ENCODE data around the gene NR2C1. TPM values are rescaled to one million over a fixed set of nuclear protein-coding genes. Genes with fewer than 3 reads are reported as not detected.
"Not testable (repeated sequence)": the region's sequence is repeated elsewhere in the genome, so short reads cannot be mapped to it uniquely, and the experiment has no call there.

The NR2C1 gene
- total RNA-seq, 6 donors from 2014 or later, result 23.7 to 173 (median 41.8) TPM

- Histone ChIP-seq H3K36me3 (peaks cover 0 to 41% (median 7%) of the 10 kb centered on the region in 4 donors), H3K9me3 (no peaks in the 10 kb centered on the region), H3K27ac (no peak overlapping the region), H3K27me3 (no peaks in the 10 kb centered on the region), H3K4me3 (no peak overlapping the region), H3K4me1 (peaks cover 7 to 21% (median 13%) of the 10 kb centered on the region in 4 donors)
- no peak for DNase-seq
- ATAC-seq (ENCODE audit: low FRiP score in 2 of 2), result no peak
- TF ChIP-seq POLR2A (IDR thresholded peaks at IDR 0.05) (no peak), EP300 (IDR thresholded peaks at IDR 0.05) (no peak), CTCF (IDR thresholded peaks at IDR 0.05) (no peak)
- WGBS, 2 donors, result 96% methylated on average over 4 of the region's 4 CpGs
Observed at GRCh38 chr12:95099270-95099790, 25.9 kb upstream of the NR2C1 start.

DNA sequence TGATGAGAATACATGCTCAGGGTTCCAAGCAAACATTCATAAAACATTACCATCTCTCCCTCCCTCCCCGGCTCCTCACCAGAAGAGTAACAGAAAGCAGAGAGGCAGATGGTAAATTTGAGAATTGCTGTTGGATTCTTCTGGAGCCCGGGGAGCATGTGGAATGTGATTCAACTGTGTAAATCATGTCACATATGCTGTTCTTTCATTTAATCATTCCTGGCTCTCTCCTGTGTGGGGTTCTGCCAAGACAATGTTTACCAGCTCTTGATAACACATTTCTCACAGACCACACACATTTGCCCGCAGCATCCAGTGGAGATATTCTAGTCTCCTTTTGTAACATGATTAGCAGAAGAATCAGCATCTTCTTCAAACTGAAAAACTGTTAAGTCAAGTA lies 23.4 kb upstream of the NR2C1 start:
- Histone ChIP-seq H3K36me3 (peaks cover 3 to 42% (median 10%) of the 10 kb centered on the region in 4 donors), H3K27ac (peak overlapping the region in 3 of 4 donors; percentile 7 to 22 (median 16)), H3K27me3 (no peaks in the 10 kb centered on the region), H3K4me3 (no peak overlapping the region), H3K4me1 (peaks cover 7 to 21% (median 13%) of the 10 kb centered on the region in 4 donors), H3K9me3 (no peaks in the 10 kb centered on the region)
- no peak for DNase-seq
- TF ChIP-seq EP300 (IDR thresholded peaks at IDR 0.05) (no peak), POLR2A (IDR thresholded peaks at IDR 0.05) (no peak), POLR2AphosphoS5 (IDR thresholded peaks at IDR 0.05) (no peak), CTCF (IDR thresholded peaks at IDR 0.05) (no peak)
- ATAC-seq (ENCODE audit: low FRiP score in 2 of 2), result peak in 1 of 2 donors; percentile 20
- WGBS, 2 donors, result 48 to 64% methylated on average over 3 of the region's 3 CpGs

DNA sequence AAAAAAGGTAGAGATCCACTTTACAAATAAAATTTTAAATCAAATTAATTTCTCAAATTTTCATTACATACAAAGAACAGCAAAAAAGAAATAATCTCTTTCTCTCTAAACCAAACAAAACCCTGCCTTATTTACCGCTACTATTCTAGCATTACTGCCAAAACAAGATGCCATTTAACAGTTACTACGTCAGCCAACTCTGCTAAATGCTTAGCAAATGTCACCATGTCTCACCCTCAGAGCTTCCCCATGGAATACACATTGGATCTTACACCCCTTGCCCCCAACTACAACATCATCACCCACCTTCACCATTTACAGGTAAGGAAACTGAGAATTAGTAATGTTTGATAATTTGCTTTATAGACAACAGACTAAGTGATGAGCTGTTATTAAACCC lies 23.0 kb upstream of the NR2C1 start:
- no peak for TF ChIP-seq POLR2AphosphoS5 (IDR thresholded peaks at IDR 0.05)
- TF ChIP-seq POLR2A (IDR thresholded peaks at IDR 0.05), result no peak
- no peak for TF ChIP-seq CTCF (IDR thresholded peaks at IDR 0.05)
- TF ChIP-seq EP300 (IDR thresholded peaks at IDR 0.05), result no peak
- Histone ChIP-seq H3K27ac (peak overlapping the region in 2 of 4 donors; percentile 16 to 22), H3K36me3 (peaks cover 3 to 46% (median 12%) of the 10 kb centered on the region in 4 donors), H3K27me3 (no peaks in the 10 kb centered on the region), H3K4me1 (peaks cover 7 to 21% (median 13%) of the 10 kb centered on the region in 4 donors), H3K4me3 (no peak overlapping the region), H3K9me3 (no peaks in the 10 kb centered on the region)
- DNase-seq, result no peak
- WGBS, 2 donors, result 78 to 85% methylated on average over 2 of the region's 2 CpGs
- no peak for ATAC-seq (ENCODE audit: low FRiP score in 2 of 2)

GRCh38 chr12:95095866-95096265 lies 22.4 kb upstream of the NR2C1 start:
- not testable (repeated sequence) for DNase-seq; H3K9me3 ChIP-seq; H3K4me3 ChIP-seq; H3K27me3 ChIP-seq; ATAC-seq (ENCODE audit: low FRiP score in 2 of 2); H3K27ac ChIP-seq
- peaks cover 3 to 47% (median 13%) of the 10 kb centered on the region in 4 donors for H3K36me3 ChIP-seq
- WGBS, 2 donors, result 73 to 77% methylated on average over 2 of the region's 2 CpGs
- peaks cover 7 to 21% (median 13%) of the 10 kb centered on the region in 4 donors for H3K4me1 ChIP-seq

DNA sequence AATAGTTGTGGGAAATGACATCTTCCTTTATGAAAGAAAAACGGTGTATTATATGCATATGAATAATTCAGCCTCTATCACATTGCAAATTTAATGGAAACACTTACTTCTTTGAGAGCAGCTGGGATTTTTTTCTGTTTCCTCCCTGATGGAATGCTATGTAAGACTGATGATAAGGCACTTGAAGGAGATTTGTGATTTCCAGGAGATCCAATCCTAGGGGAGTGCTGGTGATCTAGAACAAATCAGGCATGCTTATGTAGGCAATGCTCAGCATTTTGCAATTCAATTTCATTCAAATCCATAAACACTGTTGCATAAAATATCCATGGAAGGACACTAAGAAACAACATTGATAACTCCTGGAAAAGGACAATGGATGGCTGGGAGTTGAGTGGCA lies 16.0 kb upstream of the NR2C1 start:
- no peak for ATAC-seq (ENCODE audit: low FRiP score in 2 of 2)
- no peak for TF ChIP-seq CTCF (IDR thresholded peaks at IDR 0.05)
- TF ChIP-seq POLR2A (IDR thresholded peaks at IDR 0.05), result no peak
- no peak for TF ChIP-seq EP300 (IDR thresholded peaks at IDR 0.05)
- 68 to 79% methylated on average over 1 of the region's 1 CpG for WGBS, 2 donors
- Histone ChIP-seq H3K27ac (no peak overlapping the region), H3K4me3 (no peak overlapping the region), H3K4me1 (no peaks in the 10 kb centered on the region), H3K27me3 (no peaks in the 10 kb centered on the region), H3K9me3 (no peaks in the 10 kb centered on the region), H3K36me3 (peaks cover 3 to 58% (median 13%) of the 10 kb centered on the region in 4 donors)
- no peak for DNase-seq
